ENCODE results near the gene ALCAM. TPM values are rescaled to one million over a fixed set of nuclear protein-coding genes. Genes with fewer than 3 reads are reported as not detected.

The ALCAM gene
- total and polyA plus RNA-seq, 2 of the 8 experiments (the other 6 are each of a cell fraction or from before 2014, with no cell fraction given), result 10.8 to 33.0 TPM

- H2BK5ac ChIP-seq (ENCODE audit: low read depth, low read length), result no peak overlapping the region
- DNase-seq (ENCODE audit: low read depth in 1 of 2, low spot score in 2 of 2) (no peak), FAIRE-seq (no peak)
- H3K4me1 ChIP-seq (replicated peaks in 1 of 4; ENCODE audit: control insufficient read depth in 3 of 4, insufficient read depth in 4 of 4, low read length in 3 of 4), result peaks cover 0 to 12% (median 5%) of the 10 kb centered on the region in 4 experiments; a peak in 6 of 7 replicates
- 0 out of 2 replicates have a peak, but pooled peaks have one; percentile 3 for TF ChIP-seq SUZ12 (IDR thresholded peaks at IDR 0.05; ENCODE audit: low read length)
- TF ChIP-seq CREB1 (IDR thresholded peaks at IDR 0.05), result no peak
- no peak overlapping the region for H2AK5ac ChIP-seq (ENCODE audit: low read depth, low read length)
- H3K56ac ChIP-seq (replicated peaks; ENCODE audit: insufficient read length, low read depth, low read length), result no peak overlapping the region
- no peak overlapping the region for H3K23ac ChIP-seq (ENCODE audit: insufficient read length)
- no peak overlapping the region for H2BK12ac ChIP-seq (ENCODE audit: low read depth, low read length)
- H3K36me3 ChIP-seq (ENCODE audit: control insufficient read depth in 2 of 4, insufficient read depth in 4 of 4, low read length in 3 of 4), result no peaks in the 10 kb centered on the region
- no peak overlapping the region for H4K91ac ChIP-seq (replicated peaks; ENCODE audit: insufficient read length, low read length)
- no peak overlapping the region for H4K8ac ChIP-seq (ENCODE audit: extremely low read depth, insufficient read depth, low read length)
- no peaks in the 10 kb centered on the region for H3K9me3 ChIP-seq (ENCODE audit: insufficient read depth in 2 of 2, low read depth in 1 of 2, low read length in 1 of 2)
- no peak overlapping the region for H2BK120ac ChIP-seq (replicated peaks; ENCODE audit: low read depth, low read length)
- H2BK20ac ChIP-seq (ENCODE audit: low read length), result no peak overlapping the region
- H3K27ac ChIP-seq (ENCODE audit: low read depth, low read length), result no peak overlapping the region
- peak overlapping the region; percentile 28 to 76 (median 62); a peak in 6 of 8 replicates for H3K4me3 ChIP-seq (ENCODE audit: extremely low read depth in 1 of 4, insufficient read depth in 2 of 4, low read depth in 3 of 4, low read length in 4 of 4)
- H4K5ac ChIP-seq (ENCODE audit: insufficient read length, low read depth, low read length), result no peak overlapping the region
- H3K4ac ChIP-seq (replicated peaks; ENCODE audit: insufficient read length, low read depth, low read length), result no peak overlapping the region
- peaks cover 0 to 2% of the 10 kb centered on the region in 2 experiments for H4K20me1 ChIP-seq (replicated peaks in 1 of 2; ENCODE audit: control insufficient read depth in 1 of 2, insufficient read depth in 2 of 2, low read length in 2 of 2)
- H2AFZ ChIP-seq (ENCODE audit: low read length), result peak overlapping the region; percentile 33
- no peaks in the 10 kb centered on the region for H3K79me1 ChIP-seq (ENCODE audit: low read depth, low read length)
- H3K14ac ChIP-seq (ENCODE audit: insufficient read length), result no peak overlapping the region
- WGBS, 2 experiments (ENCODE audit: extremely low coverage in 1 of 2, insufficient coverage in 1 of 2, insufficient read length in 1 of 2, insufficient replicate concordance in 2 of 2, low coverage in 1 of 2, low lambda C conversion rate in 2 of 2, missing lambda C conversion rate in 1 of 2), result 7% methylated on average over 5 of the region's 5 CpGs; no CpG with 5 or more reads in 1 of the 2 experiments
- CTCF ChIA-PET (ENCODE audit: partially characterized antibody), result interaction anchor here (0.6 to 0.7 kb wide), 2 partner anchors 175 to 653 kb away, joined by 3 read pairs; no protein-coding TSS in a partner anchor
- H2BK15ac ChIP-seq (ENCODE audit: low read length), result no peak overlapping the region
- peaks cover 2 to 18% of the 10 kb centered on the region in 2 experiments; a peak in 3 of 4 replicates for H3K79me2 ChIP-seq (ENCODE audit: control insufficient read depth in 1 of 2, insufficient read depth in 2 of 2, low read length in 2 of 2)
- H3K23me2 ChIP-seq (ENCODE audit: low read depth, low read length), result peaks cover 35% of the 10 kb centered on the region
- H3K9ac ChIP-seq (replicated peaks in 1 of 4; ENCODE audit: extremely low read depth in 1 of 4, low read depth in 3 of 4, low read length in 3 of 4), result peak overlapping the region in 1 of 4 experiments; percentile 35; a peak in 2 of 7 replicates
- no peak overlapping the region for H3K18ac ChIP-seq (ENCODE audit: extremely low read depth, low read length)
- POLR2A ChIA-PET (ENCODE audit: partially characterized antibody), result no interaction called here
- H3K27me3 ChIP-seq (replicated peaks in 1 of 4; ENCODE audit: control insufficient read depth in 3 of 4, extremely low read depth in 1 of 4, insufficient read depth in 3 of 4, low read length in 3 of 4), result no peaks in the 10 kb centered on the region
- peak overlapping the region; percentile 98 to 99 for H3K4me2 ChIP-seq (ENCODE audit: insufficient read depth in 1 of 2, low read depth in 2 of 2, low read length in 2 of 2)
Observed at GRCh38 chr3:105365081-105365390, 1.7 kb upstream of the ALCAM start.

All from H1 (cell line).